GM23338 (cell line): ENCODE results near the gene NAB2. TPM values are rescaled to one million over a fixed set of nuclear protein-coding genes. Genes with fewer than 3 reads are reported as not detected.
A peak's percentile ranks its signal among the peaks of the same experiment; 100 is the strongest.

Source experiments
- ATAC-seq: fragments of 200-7000 bp; cut with Tn5 transposase; 3 replicates; pipeline ENCODE4 v1.9.1; 2020
- DNase-seq: peaks from one replicate; pipeline ENCODE4 v3.0.0-alpha.2; 2015; ENCODE audit warnings: low spot score
- H2AFZ ChIP-seq: fragments of 200-600 bp; sonication (generic); 2 replicates; pipeline ENCODE4 v1.8.0; 2016; ENCODE audit warnings: antibody characterized with exemption, mild to moderate bottlenecking, moderate library complexity
- H3F3A ChIP-seq: fragments of 200-600 bp; sonication (generic); replicated peaks from 2 replicates; pipeline ENCODE4 v1.8.0; 2017; ENCODE audit warnings: antibody characterized with exemption, mixed run types, low read depth
- H3K27ac ChIP-seq: fragments of 200-600 bp; sonication (generic); 2 replicates; pipeline ENCODE4 v1.6.1; 2016; ENCODE audit warnings: low read depth
- H3K27me3 ChIP-seq: fragments of 200-600 bp; sonication (generic); 2 replicates; pipeline ENCODE4 v1.8.0; 2016; ENCODE audit warnings: mild to moderate bottlenecking, mixed run types, moderate library complexity; ENCODE audit not compliant: insufficient read depth
- H3K36me3 ChIP-seq: fragments of 200-600 bp; sonication (generic); 2 replicates; pipeline ENCODE4 v1.8.0; 2016; ENCODE audit warnings: mild to moderate bottlenecking; ENCODE audit not compliant: insufficient read depth
- H3K4me1 ChIP-seq: fragments of 200-600 bp; sonication (generic); 2 replicates; pipeline ENCODE4 v1.8.0; 2016; ENCODE audit warnings: mild to moderate bottlenecking, moderate library complexity; ENCODE audit not compliant: insufficient read depth
- H3K4me2 ChIP-seq: fragments of 200-600 bp; sonication (generic); 2 replicates; pipeline ENCODE4 v1.7.1; 2017; ENCODE audit warnings: mixed run types
- H3K4me3 ChIP-seq: fragments of 200-600 bp; sonication (generic); 2 replicates; pipeline ENCODE4 v1.6.1; 2016; ENCODE audit warnings: mixed run types
- H3K79me2 ChIP-seq: fragments of 200-600 bp; sonication (generic); replicated peaks from 2 replicates; pipeline ENCODE4 v1.8.0; 2017; ENCODE audit warnings: mild to moderate bottlenecking; ENCODE audit not compliant: insufficient read depth
- H3K9me2 ChIP-seq: fragments of 200-600 bp; sonication (generic); 2 replicates; pipeline ENCODE4 v1.8.0; 2017; ENCODE audit not compliant: insufficient read depth
- H4K20me1 ChIP-seq: fragments of 200-600 bp; sonication (generic); replicated peaks from 2 replicates; pipeline ENCODE4 v1.8.0; 2017; ENCODE audit warnings: mild to moderate bottlenecking; ENCODE audit not compliant: insufficient read depth
- H3K27ac Mint-ChIP-seq: 2 replicates; pipeline ENCODE4 v1.8.0; 2020; ENCODE audit warnings: inconsistent platforms, mild to moderate bottlenecking, moderate library complexity, mixed read lengths
- H3K27me3 Mint-ChIP-seq: 3 replicates; pipeline ENCODE4 v1.8.0; 2022; ENCODE audit warnings: low read depth, mild to moderate bottlenecking, moderate library complexity, mixed read lengths, inconsistent platforms; ENCODE audit not compliant: insufficient read depth, poor library complexity
- H3K36me3 Mint-ChIP-seq: 3 replicates; pipeline ENCODE4 v1.8.0; 2021; ENCODE audit warnings: low read depth, mild to moderate bottlenecking, inconsistent platforms, moderate library complexity, mixed read lengths
- H3K4me1 Mint-ChIP-seq: 3 replicates; pipeline ENCODE4 v1.8.0; 2020; ENCODE audit warnings: mild to moderate bottlenecking, inconsistent platforms, mixed read lengths
- H3K4me3 Mint-ChIP-seq: 3 replicates; pipeline ENCODE4 v1.8.0; 2021; ENCODE audit warnings: moderate library complexity, mild to moderate bottlenecking, inconsistent platforms, mixed read lengths
- H3K9me3 Mint-ChIP-seq: 3 replicates; pipeline ENCODE4 v1.8.0; 2020; ENCODE audit warnings: moderate library complexity, mild to moderate bottlenecking, inconsistent platforms, mixed read lengths
- CREB1 ChIP-seq: fragments of 250-450 bp; sonication (Bioruptor Pico); IDR thresholded peaks from 2 replicates; pipeline ENCODE4 v1.5.0; 2020; ENCODE audit warnings: low read depth, mild to moderate bottlenecking, moderate library complexity
- EZH2 ChIP-seq: fragments of 200-600 bp; sonication (generic); IDR thresholded peaks from one replicate; pipeline ENCODE4 v1.8.0; 2017; ENCODE audit warnings: antibody characterized with exemption, mild to moderate bottlenecking, low read depth; ENCODE audit not compliant: unreplicated experiment
- EZH2phosphoT487 ChIP-seq: fragments of 200-600 bp; sonication (generic); IDR thresholded peaks from one replicate; pipeline ENCODE4 v1.8.1; 2018; ENCODE audit warnings: antibody characterized with exemption; ENCODE audit not compliant: unreplicated experiment
- JUNB ChIP-seq: IDR thresholded peaks from one replicate; pipeline ENCODE4 v1.6.1; 2016; ENCODE audit warnings: antibody characterized with exemption; ENCODE audit not compliant: unreplicated experiment
- NANOG ChIP-seq: IDR thresholded peaks from 2 replicates; pipeline ENCODE4 v1.6.1; 2016; ENCODE audit warnings: antibody characterized with exemption, borderline replicate concordance
- POLR2AphosphoS5 ChIP-seq: IDR thresholded peaks from 2 replicates; pipeline ENCODE4 v1.6.1; 2016; ENCODE audit warnings: antibody characterized with exemption, low read depth
- REST ChIP-seq: IDR thresholded peaks from one replicate; pipeline ENCODE4 v1.6.1; 2018; ENCODE audit warnings: antibody characterized with exemption; ENCODE audit not compliant: unreplicated experiment
- STAT1 ChIP-seq: IDR thresholded peaks from one replicate; pipeline ENCODE4 v1.6.1; 2016; ENCODE audit warnings: antibody characterized with exemption; ENCODE audit not compliant: unreplicated experiment
- ZNF114 ChIP-seq: fragments of 250-450 bp; sonication (Bioruptor Pico); IDR thresholded peaks from 2 replicates; pipeline ENCODE4 v1.5.0; 2020; ENCODE audit warnings: mild to moderate bottlenecking, moderate library complexity
- ZNF331 ChIP-seq: fragments of 250-450 bp; sonication (Bioruptor Pico); IDR thresholded peaks from 2 replicates; pipeline ENCODE4 v1.5.0; 2020; ENCODE audit warnings: low read depth, mild to moderate bottlenecking, moderate library complexity
- ZNF462 ChIP-seq: fragments of 250-450 bp; sonication (Bioruptor Pico); IDR thresholded peaks from 2 replicates; pipeline ENCODE4 v1.5.0; 2020; ENCODE audit warnings: mild to moderate bottlenecking, moderate library complexity
- polyA plus RNA-seq: library from polyadenylated mRNA; unstranded; fragments of >200 nt; fragmentation: Nextera tagmentation; extraction: Ambion mirVana; gene quantifications from 2 replicates; pipeline ENCODE4 v1.2.1, GENCODE V29; 2016
- total RNA-seq: library from RNA; depleted of rRNA; stranded (reverse); fragments of >200 nt; shearing (Covaris generic); gene quantifications from 2 replicates; pipeline ENCODE4 v1.2.3, GENCODE V29; 2014
- TF ChIP-seq, protein P1 (sequence below): IDR thresholded peaks from 2 replicates; pipeline ENCODE4 v1.6.1; 2016; ENCODE audit warnings: antibody characterized with exemption
- TF ChIP-seq, protein P2 (sequence below), 2 experiments: fragments of 200-600 bp in 1 of 2; sonication (generic) in 1 of 2; conservative IDR thresholded peaks; 2 replicates each; pipeline versions ENCODE4 v1.5.1 to v1.6.1; 2016 to 2017; ENCODE audit warnings: antibody characterized with exemption in 2 of 2, low read depth in 2 of 2, mild to moderate bottlenecking in 2 of 2, moderate library complexity in 1 of 2

NAB2 gene
- total and polyA plus RNA-seq, 2 experiments from 2014 or later, result 6.5 to 19.8 TPM

GRCh38 chr12:57101892-57102695 is 13.2 kb downstream of the NAB2 start:
- H3K36me3 Mint-ChIP-seq, result peaks cover 33% of the 10 kb centered on the region
- ATAC-seq (peak; percentile 28; the same call in 2 of the 3 replicates), DNase-seq (no peak)
- Histone ChIP-seq H3K9me2 (no peaks in the 10 kb centered on the region), H3K27me3 (no peaks in the 10 kb centered on the region), H3K4me2 (no peak overlapping the region), H3K4me3 (no peak overlapping the region), H4K20me1 (no peaks in the 10 kb centered on the region), H3K27ac (no peak overlapping the region), H3K4me1 (no peaks in the 10 kb centered on the region), H3F3A (no peaks in the 10 kb centered on the region), H3K36me3 (no peaks in the 10 kb centered on the region), H3K79me2 (no peaks in the 10 kb centered on the region), H2AFZ (no peak overlapping the region)
- H3K4me3 Mint-ChIP-seq, result no peak overlapping the region
- no peak overlapping the region for H3K27ac Mint-ChIP-seq
- peaks cover 3% of the 10 kb centered on the region for H3K27me3 Mint-ChIP-seq
- no peak for TF ChIP-seq ZNF331 (CRISPR knock-in tag)
- TF ChIP-seq REST, result no peak
- TF ChIP-seq, protein P1, sequence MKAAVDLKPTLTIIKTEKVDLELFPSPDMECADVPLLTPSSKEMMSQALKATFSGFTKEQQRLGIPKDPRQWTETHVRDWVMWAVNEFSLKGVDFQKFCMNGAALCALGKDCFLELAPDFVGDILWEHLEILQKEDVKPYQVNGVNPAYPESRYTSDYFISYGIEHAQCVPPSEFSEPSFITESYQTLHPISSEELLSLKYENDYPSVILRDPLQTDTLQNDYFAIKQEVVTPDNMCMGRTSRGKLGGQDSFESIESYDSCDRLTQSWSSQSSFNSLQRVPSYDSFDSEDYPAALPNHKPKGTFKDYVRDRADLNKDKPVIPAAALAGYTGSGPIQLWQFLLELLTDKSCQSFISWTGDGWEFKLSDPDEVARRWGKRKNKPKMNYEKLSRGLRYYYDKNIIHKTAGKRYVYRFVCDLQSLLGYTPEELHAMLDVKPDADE, result no peak
- no peak for TF ChIP-seq ZNF114 (CRISPR knock-in tag)
- no peak for TF ChIP-seq NANOG
- TF ChIP-seq, protein P2, sequence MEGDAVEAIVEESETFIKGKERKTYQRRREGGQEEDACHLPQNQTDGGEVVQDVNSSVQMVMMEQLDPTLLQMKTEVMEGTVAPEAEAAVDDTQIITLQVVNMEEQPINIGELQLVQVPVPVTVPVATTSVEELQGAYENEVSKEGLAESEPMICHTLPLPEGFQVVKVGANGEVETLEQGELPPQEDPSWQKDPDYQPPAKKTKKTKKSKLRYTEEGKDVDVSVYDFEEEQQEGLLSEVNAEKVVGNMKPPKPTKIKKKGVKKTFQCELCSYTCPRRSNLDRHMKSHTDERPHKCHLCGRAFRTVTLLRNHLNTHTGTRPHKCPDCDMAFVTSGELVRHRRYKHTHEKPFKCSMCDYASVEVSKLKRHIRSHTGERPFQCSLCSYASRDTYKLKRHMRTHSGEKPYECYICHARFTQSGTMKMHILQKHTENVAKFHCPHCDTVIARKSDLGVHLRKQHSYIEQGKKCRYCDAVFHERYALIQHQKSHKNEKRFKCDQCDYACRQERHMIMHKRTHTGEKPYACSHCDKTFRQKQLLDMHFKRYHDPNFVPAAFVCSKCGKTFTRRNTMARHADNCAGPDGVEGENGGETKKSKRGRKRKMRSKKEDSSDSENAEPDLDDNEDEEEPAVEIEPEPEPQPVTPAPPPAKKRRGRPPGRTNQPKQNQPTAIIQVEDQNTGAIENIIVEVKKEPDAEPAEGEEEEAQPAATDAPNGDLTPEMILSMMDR (conservative IDR thresholded peaks at IDR 0.05; ENCODE audit: low read depth in 2 of 2), result no peak
- no peak for TF ChIP-seq POLR2AphosphoS5
- TF ChIP-seq EZH2phosphoT487, result no peak
- TF ChIP-seq STAT1, result no peak
- TF ChIP-seq EZH2, result no peak
- TF ChIP-seq JUNB, result no peak
- TF ChIP-seq ZNF462 (CRISPR knock-in tag), result no peak
- TF ChIP-seq CREB1, result no peak
- no peaks in the 10 kb centered on the region for H3K9me3 Mint-ChIP-seq
- H3K4me1 Mint-ChIP-seq, result no peaks in the 10 kb centered on the region
